Measurements from ENCODE around the gene SCAPER.
A peak's percentile ranks its signal among the peaks of the same experiment; 100 is the strongest.

The SCAPER gene

GRCh38 chr15:76584868-76585575, 320.1 kb downstream of the SCAPER start:
- ATAC-seq (no peak), DNase-seq (no peak)
- H3K27me3 Mint-ChIP-seq, result no peaks in the 10 kb centered on the region
- H3K27ac Mint-ChIP-seq, result no peak overlapping the region
- H3K36me3 Mint-ChIP-seq (ENCODE audit: low read depth), result peaks cover 20% of the 10 kb centered on the region
- no peaks in the 10 kb centered on the region for H3K4me1 Mint-ChIP-seq
- H3K4me3 Mint-ChIP-seq, result no peak overlapping the region
- H3K9me3 Mint-ChIP-seq, result peaks cover 27% of the 10 kb centered on the region

GRCh38 chr15:76582550-76582949, 322.6 kb downstream of the SCAPER start:
- no peaks in the 10 kb centered on the region for H3K4me1 Mint-ChIP-seq
- peaks cover 13% of the 10 kb centered on the region for H3K36me3 Mint-ChIP-seq (ENCODE audit: low read depth)
- H3K9me3 Mint-ChIP-seq, result peaks cover 27% of the 10 kb centered on the region
- ATAC-seq (no peak), DNase-seq (no peak)
- no peak overlapping the region for H3K4me3 Mint-ChIP-seq
- H3K27ac Mint-ChIP-seq, result no peak overlapping the region
- no peaks in the 10 kb centered on the region for H3K27me3 Mint-ChIP-seq

- peaks cover 25% of the 10 kb centered on the region for H3K4me1 Mint-ChIP-seq
- H3K9me3 Mint-ChIP-seq, result peaks cover 24% of the 10 kb centered on the region
- ATAC-seq (peak; percentile 40), DNase-seq (no peak)
- no peak overlapping the region for H3K27ac Mint-ChIP-seq
- H3K4me3 Mint-ChIP-seq, result no peak overlapping the region
- no peaks in the 10 kb centered on the region for H3K27me3 Mint-ChIP-seq
- peaks cover 17% of the 10 kb centered on the region for H3K36me3 Mint-ChIP-seq (ENCODE audit: low read depth)
Observed at GRCh38 chr15:76577879-76578512, 327.1 kb downstream of the SCAPER start.

GRCh38 chr15:76576523-76577279, 328.4 kb downstream of the SCAPER start:
- H3K9me3 Mint-ChIP-seq, result peaks cover 11% of the 10 kb centered on the region
- no peak overlapping the region for H3K4me3 Mint-ChIP-seq
- DNase-seq, result no peak

GRCh38 chr15:76575679-76576078, 329.5 kb downstream of the SCAPER start:
- H3K27ac Mint-ChIP-seq, result peak overlapping the region; percentile 3
- DNase-seq (no peak), ATAC-seq (no peak)
- peaks cover 3% of the 10 kb centered on the region for H3K9me3 Mint-ChIP-seq
- peaks cover 25% of the 10 kb centered on the region for H3K4me1 Mint-ChIP-seq
- H3K27me3 Mint-ChIP-seq, result no peaks in the 10 kb centered on the region
- peaks cover 17% of the 10 kb centered on the region for H3K36me3 Mint-ChIP-seq (ENCODE audit: low read depth)
- H3K4me3 Mint-ChIP-seq, result no peak overlapping the region

More at GRCh38 chr15:76576523-76577279, 328.4 kb downstream of the SCAPER start:
- Mint-ChIP-seq H3K27me3 (no peaks in the 10 kb centered on the region), H3K4me1 (peaks cover 25% of the 10 kb centered on the region), H3K36me3 (ENCODE audit: low read depth) (peaks cover 14% of the 10 kb centered on the region), H3K27ac (no peak overlapping the region)
- peak; percentile 47 for ATAC-seq

- DNase-seq (no peak), ATAC-seq (peak; percentile 69)
- Mint-ChIP-seq H3K4me3 (no peak overlapping the region), H3K4me1 (peaks cover 25% of the 10 kb centered on the region), H3K9me3 (no peaks in the 10 kb centered on the region), H3K27me3 (no peaks in the 10 kb centered on the region), H3K27ac (peak overlapping the region; percentile 3), H3K36me3 (ENCODE audit: low read depth) (peaks cover 17% of the 10 kb centered on the region)
Observed at GRCh38 chr15:76575274-76575673, 329.9 kb downstream of the SCAPER start.

GRCh38 chr15:76572983-76573314, 332.2 kb downstream of the SCAPER start:
- Mint-ChIP-seq H3K27ac (no peak overlapping the region), H3K36me3 (ENCODE audit: low read depth) (peaks cover 21% of the 10 kb centered on the region), H3K4me3 (no peak overlapping the region), H3K27me3 (no peaks in the 10 kb centered on the region), H3K4me1 (peaks cover 25% of the 10 kb centered on the region), H3K9me3 (peaks cover 4% of the 10 kb centered on the region)
- ATAC-seq (no peak), DNase-seq (no peak)

- H3K9me3 Mint-ChIP-seq, result peaks cover 8% of the 10 kb centered on the region
- H3K27ac Mint-ChIP-seq, result no peak overlapping the region
- H3K36me3 Mint-ChIP-seq (ENCODE audit: low read depth), result peaks cover 15% of the 10 kb centered on the region
- H3K27me3 Mint-ChIP-seq, result no peaks in the 10 kb centered on the region
- ATAC-seq (no peak), DNase-seq (no peak)
- peaks cover 5% of the 10 kb centered on the region for H3K4me1 Mint-ChIP-seq
- no peak overlapping the region for H3K4me3 Mint-ChIP-seq
Observed at GRCh38 chr15:76566276-76566675, 338.9 kb downstream of the SCAPER start.

GRCh38 chr15:76565366-76565765, 339.8 kb downstream of the SCAPER start:
- Mint-ChIP-seq H3K27me3 (no peaks in the 10 kb centered on the region), H3K36me3 (ENCODE audit: low read depth) (peaks cover 9% of the 10 kb centered on the region), H3K4me3 (no peak overlapping the region), H3K4me1 (peaks cover 5% of the 10 kb centered on the region), H3K9me3 (peaks cover 8% of the 10 kb centered on the region), H3K27ac (no peak overlapping the region)
- no peak for DNase-seq
- ATAC-seq, result no peak

GRCh38 chr15:76555247-76555646, 349.9 kb downstream of the SCAPER start:
- Mint-ChIP-seq H3K36me3 (ENCODE audit: low read depth) (peaks cover 22% of the 10 kb centered on the region), H3K4me3 (no peak overlapping the region), H3K27me3 (no peaks in the 10 kb centered on the region), H3K4me1 (peaks cover 12% of the 10 kb centered on the region), H3K9me3 (peaks cover 16% of the 10 kb centered on the region), H3K27ac (no peak overlapping the region)
- DNase-seq, result no peak
- ATAC-seq, result no peak

GRCh38 chr15:76553564-76553963, 351.6 kb downstream of the SCAPER start:
- no peaks in the 10 kb centered on the region for H3K27me3 Mint-ChIP-seq
- H3K36me3 Mint-ChIP-seq (ENCODE audit: low read depth), result peaks cover 16% of the 10 kb centered on the region
- no peak overlapping the region for H3K27ac Mint-ChIP-seq
- no peak overlapping the region for H3K4me3 Mint-ChIP-seq
- DNase-seq (no peak), ATAC-seq (no peak)
- peaks cover 12% of the 10 kb centered on the region for H3K9me3 Mint-ChIP-seq
- H3K4me1 Mint-ChIP-seq, result peaks cover 12% of the 10 kb centered on the region

- no peak overlapping the region for H3K4me3 Mint-ChIP-seq
- peaks cover 12% of the 10 kb centered on the region for H3K4me1 Mint-ChIP-seq
- no peak overlapping the region for H3K27ac Mint-ChIP-seq
- peaks cover 14% of the 10 kb centered on the region for H3K36me3 Mint-ChIP-seq (ENCODE audit: low read depth)
- no peaks in the 10 kb centered on the region for H3K27me3 Mint-ChIP-seq
- ATAC-seq (no peak), DNase-seq (no peak)
- H3K9me3 Mint-ChIP-seq, result peaks cover 12% of the 10 kb centered on the region
Observed at GRCh38 chr15:76553102-76553501, 352.0 kb downstream of the SCAPER start.

GRCh38 chr15:76546805-76547204, 358.3 kb downstream of the SCAPER start:
- no peak for ATAC-seq
- peaks cover 9% of the 10 kb centered on the region for H3K9me3 Mint-ChIP-seq
- peaks cover 11% of the 10 kb centered on the region for H3K36me3 Mint-ChIP-seq (ENCODE audit: low read depth)

GRCh38 chr15:76533995-76534394, 371.1 kb downstream of the SCAPER start:
- DNase-seq (no peak), ATAC-seq (no peak)
- H3K9me3 Mint-ChIP-seq, result peaks cover 4% of the 10 kb centered on the region
- no peak overlapping the region for H3K27ac Mint-ChIP-seq
- H3K27me3 Mint-ChIP-seq, result no peaks in the 10 kb centered on the region
- H3K36me3 Mint-ChIP-seq (ENCODE audit: low read depth), result peaks cover 7% of the 10 kb centered on the region
- no peaks in the 10 kb centered on the region for H3K4me1 Mint-ChIP-seq
- H3K4me3 Mint-ChIP-seq, result no peak overlapping the region

More at GRCh38 chr15:76546805-76547204, 358.3 kb downstream of the SCAPER start:
- no peak for DNase-seq
- Mint-ChIP-seq H3K27ac (no peak overlapping the region), H3K4me1 (no peaks in the 10 kb centered on the region), H3K27me3 (no peaks in the 10 kb centered on the region), H3K4me3 (no peak overlapping the region)

Measured in activated naive CD8-positive, alpha-beta T cell treated with anti-CD3 and anti-CD28 coated beads, Interleukin-2, amount 50 U/mL, for 24 hours (primary cell).